Stomach (tissue), 4 donors: ENCODE results near the gene RHBDL1.

Source experiments
- POLR2AphosphoS5 ChIP-seq, 3 donors: sonication (generic); formaldehyde crosslinking; IDR thresholded peaks; one replicate each; pipeline ENCODE4 v1.6.1; 2016; ENCODE audit warnings: antibody characterized with exemption in 3 of 3
- TF ChIP-seq, protein P1 (sequence below), 7 experiments: fragments of 450-650 bp in 4 of 7; fragments of 200-600 bp in 3 of 7; sonication (generic) in 3 of 7; IDR thresholded peaks; one replicate each; pipeline ENCODE4 v1.5.1; 2016 to 2019; ENCODE audit warnings: antibody characterized with exemption in 7 of 7, control low read depth in 2 of 7, mild to moderate bottlenecking in 1 of 7

DNA sequence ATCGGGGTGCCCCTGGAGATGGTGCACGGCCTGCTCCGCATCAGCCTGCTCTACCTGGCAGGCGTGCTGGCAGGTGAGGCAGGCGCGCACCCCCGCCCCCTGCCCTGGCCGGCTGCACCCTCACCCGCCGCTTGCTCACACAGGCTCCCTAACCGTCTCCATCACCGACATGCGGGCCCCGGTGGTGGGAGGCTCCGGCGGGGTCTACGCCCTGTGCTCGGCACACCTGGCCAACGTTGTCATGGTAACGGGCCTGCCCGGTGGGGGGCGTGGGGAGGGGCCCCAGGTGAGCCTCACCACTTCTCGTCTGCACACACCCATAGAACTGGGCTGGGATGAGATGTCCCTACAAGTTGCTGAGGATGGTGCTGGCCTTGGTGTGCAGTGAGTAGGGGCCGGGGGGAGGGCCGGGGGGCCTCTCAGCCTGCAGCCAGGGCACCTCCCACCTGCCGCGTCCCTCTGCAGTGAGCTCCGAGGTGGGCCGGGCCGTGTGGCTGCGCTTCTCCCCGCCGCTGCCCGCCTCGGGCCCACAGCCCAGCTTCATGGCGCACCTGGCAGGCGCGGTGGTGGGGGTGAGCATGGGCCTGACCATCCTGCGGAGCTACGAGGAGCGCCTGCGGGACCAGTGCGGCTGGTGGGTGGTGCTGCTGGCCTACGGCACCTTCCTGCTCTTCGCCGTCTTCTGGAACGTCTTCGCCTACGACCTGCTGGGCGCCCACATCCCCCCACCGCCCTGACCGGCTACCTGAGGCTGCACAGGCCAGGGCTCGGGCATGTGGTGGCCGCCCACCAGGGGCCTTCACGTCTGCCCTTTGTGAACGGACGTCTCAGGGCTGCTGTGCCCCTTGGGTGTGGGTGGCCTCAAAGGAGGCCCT lies 2.1 kb downstream of the RHBDL1 start:
- TF ChIP-seq, protein P1, sequence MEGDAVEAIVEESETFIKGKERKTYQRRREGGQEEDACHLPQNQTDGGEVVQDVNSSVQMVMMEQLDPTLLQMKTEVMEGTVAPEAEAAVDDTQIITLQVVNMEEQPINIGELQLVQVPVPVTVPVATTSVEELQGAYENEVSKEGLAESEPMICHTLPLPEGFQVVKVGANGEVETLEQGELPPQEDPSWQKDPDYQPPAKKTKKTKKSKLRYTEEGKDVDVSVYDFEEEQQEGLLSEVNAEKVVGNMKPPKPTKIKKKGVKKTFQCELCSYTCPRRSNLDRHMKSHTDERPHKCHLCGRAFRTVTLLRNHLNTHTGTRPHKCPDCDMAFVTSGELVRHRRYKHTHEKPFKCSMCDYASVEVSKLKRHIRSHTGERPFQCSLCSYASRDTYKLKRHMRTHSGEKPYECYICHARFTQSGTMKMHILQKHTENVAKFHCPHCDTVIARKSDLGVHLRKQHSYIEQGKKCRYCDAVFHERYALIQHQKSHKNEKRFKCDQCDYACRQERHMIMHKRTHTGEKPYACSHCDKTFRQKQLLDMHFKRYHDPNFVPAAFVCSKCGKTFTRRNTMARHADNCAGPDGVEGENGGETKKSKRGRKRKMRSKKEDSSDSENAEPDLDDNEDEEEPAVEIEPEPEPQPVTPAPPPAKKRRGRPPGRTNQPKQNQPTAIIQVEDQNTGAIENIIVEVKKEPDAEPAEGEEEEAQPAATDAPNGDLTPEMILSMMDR (IDR thresholded peaks at IDR 0.05): no peak
- TF ChIP-seq POLR2AphosphoS5 (IDR thresholded peaks at IDR 0.05): no peak
